ENCODE measurements around the gene POLR2B. TPM values are rescaled to one million over a fixed set of nuclear protein-coding genes. Genes with fewer than 3 reads are reported as not detected.
A peak's percentile ranks its signal among the peaks of the same experiment; 100 is the strongest.

POLR2B gene
- total and polyA plus RNA-seq, 2 of the 8 experiments (the other 6 are each of a cell fraction or from before 2014, with no cell fraction given) = 59.3 to 115 TPM

DNA sequence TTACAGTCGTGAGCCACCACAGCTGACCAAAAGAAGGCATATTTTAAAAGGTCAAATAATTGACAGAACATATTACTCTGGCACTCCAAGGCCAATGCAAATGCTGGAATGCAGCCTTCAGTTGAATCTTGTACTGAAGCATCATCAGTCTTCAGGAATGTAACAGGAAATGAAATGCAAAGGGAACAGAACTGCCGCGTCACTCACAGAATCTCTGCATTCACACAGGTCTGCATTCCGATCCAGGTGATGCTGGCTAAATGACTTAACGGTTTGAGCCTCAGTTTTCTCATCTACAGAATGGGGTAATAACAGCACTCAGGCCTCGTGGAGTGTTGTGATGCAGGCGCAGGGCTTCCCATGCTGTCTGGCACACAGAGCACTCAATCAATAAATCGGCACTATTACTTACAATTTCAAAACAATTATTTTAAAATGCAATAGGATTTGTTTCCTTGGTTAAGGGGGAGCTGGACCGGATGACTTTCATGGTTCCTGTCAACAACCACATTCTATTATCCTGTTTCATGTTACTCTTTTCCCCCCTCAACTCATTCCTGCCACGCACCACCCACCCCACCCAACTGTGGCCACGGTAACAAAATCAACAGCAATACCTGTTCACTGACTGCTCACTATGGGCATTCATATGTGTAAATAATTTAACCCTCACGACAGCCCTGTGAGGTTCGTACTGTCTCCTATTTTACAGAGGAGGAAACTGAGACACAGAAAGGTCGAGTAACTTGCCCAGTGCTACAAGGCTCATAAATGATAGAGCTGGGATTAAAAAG, 99.1 kb downstream of the POLR2B start:
- Histone ChIP-seq H2BK20ac (ENCODE audit: low read length) (peak overlapping the region; percentile 94; the same call in 1 of the 2 replicates), H3K4me1 (replicated peaks in 1 of 4; ENCODE audit: control insufficient read depth in 3 of 4, insufficient read depth in 4 of 4, low read length in 3 of 4) (peaks cover 5 to 6% (median 6%) of the 10 kb centered on the region in 4 experiments; a peak in 6 of 7 replicates), H3K79me2 (ENCODE audit: control insufficient read depth in 1 of 2, insufficient read depth in 2 of 2, low read length in 2 of 2) (no peaks in the 10 kb centered on the region), H3K36me3 (ENCODE audit: control insufficient read depth in 2 of 4, insufficient read depth in 4 of 4, low read length in 3 of 4) (no peaks in the 10 kb centered on the region), H4K5ac (ENCODE audit: insufficient read length, low read depth, low read length) (no peak overlapping the region), H2BK5ac (ENCODE audit: low read depth, low read length) (peak overlapping the region; percentile 67; the same call in 1 of the 2 replicates), H3K4me2 (ENCODE audit: insufficient read depth in 1 of 2, low read depth in 2 of 2, low read length in 2 of 2) (peak overlapping the region in 1 of 2 experiments; percentile 48; a peak in 1 of 4 replicates), H3K4ac (replicated peaks; ENCODE audit: insufficient read length, low read depth, low read length) (no peak overlapping the region), H3K27me3 (replicated peaks in 1 of 4; ENCODE audit: control insufficient read depth in 3 of 4, extremely low read depth in 1 of 4, insufficient read depth in 3 of 4, low read length in 3 of 4) (no peaks in the 10 kb centered on the region), H2AFZ (ENCODE audit: low read length) (no peak overlapping the region), H3K14ac (ENCODE audit: insufficient read length) (no peak overlapping the region), H2BK15ac (ENCODE audit: low read length) (peak overlapping the region; percentile 40; the same call in 1 of the 2 replicates), H2BK12ac (ENCODE audit: low read depth, low read length) (peak overlapping the region; percentile 78; the same call in 1 of the 2 replicates), H3K4me3 (ENCODE audit: extremely low read depth in 1 of 4, insufficient read depth in 2 of 4, low read depth in 3 of 4, low read length in 4 of 4) (no peak overlapping the region), H3K23me2 (ENCODE audit: low read depth, low read length) (no peaks in the 10 kb centered on the region), H3K18ac (ENCODE audit: extremely low read depth, low read length) (no peak overlapping the region), H2AK5ac (ENCODE audit: low read depth, low read length) (no peak overlapping the region), H3K9me3 (ENCODE audit: insufficient read depth in 2 of 2, low read depth in 1 of 2, low read length in 1 of 2) (no peaks in the 10 kb centered on the region), H4K91ac (replicated peaks; ENCODE audit: insufficient read length, low read length) (peak overlapping the region; percentile 68), H3K9ac (replicated peaks in 1 of 4; ENCODE audit: extremely low read depth in 1 of 4, low read depth in 3 of 4, low read length in 3 of 4) (no peak overlapping the region), H4K8ac (ENCODE audit: extremely low read depth, insufficient read depth, low read length) (peak overlapping the region; percentile 48; the same call in 1 of the 2 replicates), H2BK120ac (replicated peaks; ENCODE audit: low read depth, low read length) (no peak overlapping the region), H3K79me1 (ENCODE audit: low read depth, low read length) (no peaks in the 10 kb centered on the region), H3K27ac (ENCODE audit: low read depth, low read length) (no peak overlapping the region), H4K20me1 (replicated peaks in 1 of 2; ENCODE audit: control insufficient read depth in 1 of 2, insufficient read depth in 2 of 2, low read length in 2 of 2) (no peaks in the 10 kb centered on the region), H3K23ac (ENCODE audit: insufficient read length) (no peak overlapping the region), H3K56ac (replicated peaks; ENCODE audit: insufficient read length, low read depth, low read length) (no peak overlapping the region)
- POLR2A ChIA-PET (ENCODE audit: partially characterized antibody) = no interaction called here
- FAIRE-seq (no peak), DNase-seq (ENCODE audit: low read depth in 1 of 2, low spot score in 2 of 2) (no peak)
- no peak for TF ChIP-seq SIRT6 (IDR thresholded peaks at IDR 0.05; ENCODE audit: low read length)
- TF ChIP-seq CEBPB (IDR thresholded peaks at IDR 0.05; ENCODE audit: low read depth, low read length) = no peak
- TF ChIP-seq CHD2 (IDR thresholded peaks at IDR 0.05; ENCODE audit: low read length) = no peak
- no peak for TF ChIP-seq GTF2F1 (IDR thresholded peaks at IDR 0.05; ENCODE audit: borderline replicate concordance, low read depth, low read length)
- TF ChIP-seq MAFK (IDR thresholded peaks at IDR 0.05; ENCODE audit: low read depth, low read length) = peak; percentile 73
- TF ChIP-seq KDM4A (IDR thresholded peaks at IDR 0.05; ENCODE audit: low read depth, low read length, severe bottlenecking) = no peak
- no peak for TF ChIP-seq JUN (IDR thresholded peaks at IDR 0.05; ENCODE audit: low read depth, low read length)
- TF ChIP-seq BACH1 (IDR thresholded peaks at IDR 0.05; ENCODE audit: low read length) = peak; percentile 91
- TF ChIP-seq KDM1A (IDR thresholded peaks at IDR 0.05; ENCODE audit: borderline replicate concordance, low read length) = peak; percentile 94
- TF ChIP-seq SRF (IDR thresholded peaks at IDR 0.05; ENCODE audit: low read depth, low read length) = no peak
- TF ChIP-seq HDAC2 (IDR thresholded peaks at IDR 0.05; ENCODE audit: borderline replicate concordance in 1 of 2, low read depth in 2 of 2, low read length in 2 of 2) = peak in 1 of 2 experiments; percentile 85; a peak in 1 of 4 replicates
- CTCF ChIA-PET (ENCODE audit: partially characterized antibody) = interaction anchor here (0.9 to 1.5 kb wide), 3 partner anchors 80 to 87 kb away, joined by 3 to 5 read pairs (median 3); no protein-coding TSS in a partner anchor
- WGBS, 2 experiments (ENCODE audit: extremely low coverage in 1 of 2, insufficient coverage in 1 of 2, insufficient read length in 1 of 2, insufficient replicate concordance in 2 of 2, low coverage in 1 of 2, low lambda C conversion rate in 2 of 2, missing lambda C conversion rate in 1 of 2) = 88% methylated on average over 14 of the region's 14 CpGs; no CpG with 5 or more reads in 1 of the 2 experiments
